DND-41 (cell line): Measurements from ENCODE around the gene EXOC1.
"Not testable (repeated sequence)": the region's sequence is repeated elsewhere in the genome, so short reads cannot be mapped to it uniquely, and the experiment has no call there.

ENCODE experiments used
- ATAC-seq: fragments of 200-7000 bp; cut with Tn5 transposase; 3 replicates; pipeline ENCODE4 v1.9.1; 2021; ENCODE audit warnings: low read depth; ENCODE audit not compliant: insufficient read depth
- DNase-seq: peaks from one replicate; pipeline ENCODE4 v3.0.0-alpha.2; 2020
- H2AFZ ChIP-seq: 2 replicates; pipeline ENCODE4 v1.6.0; 2012; ENCODE audit warnings: low read depth, low read length
- H3K27ac ChIP-seq: 2 replicates; pipeline ENCODE4 v1.5.1; 2012; ENCODE audit warnings: low read length, inconsistent platforms
- H3K27me3 ChIP-seq: fragments of 200-600 bp; sonication (generic); 2 replicates; pipeline ENCODE4 v1.6.0; 2012; ENCODE audit warnings: low read length, mild to moderate bottlenecking, inconsistent platforms; ENCODE audit not compliant: insufficient read depth, poor library complexity
- H3K36me3 ChIP-seq: 2 replicates; pipeline ENCODE4 v1.5.1; 2012; ENCODE audit warnings: low read length, inconsistent platforms; ENCODE audit not compliant: insufficient read depth
- H3K4me1 ChIP-seq: 2 replicates; pipeline ENCODE4 v1.5.1; 2012; ENCODE audit warnings: mild to moderate bottlenecking, low read length; ENCODE audit not compliant: insufficient read depth
- H3K4me2 ChIP-seq: 2 replicates; pipeline ENCODE4 v1.6.0; 2012; ENCODE audit warnings: mild to moderate bottlenecking, moderate library complexity, low read length, inconsistent platforms; ENCODE audit not compliant: insufficient read depth
- H3K4me3 ChIP-seq, 2 experiments: fragments of 200-600 bp in 1 of 2; shearing (Covaris generic) in 1 of 2; 2 replicates each; pipeline ENCODE4 v1.5.1; 2012 to 2016; ENCODE audit warnings: inconsistent platforms in 2 of 2, low read length in 2 of 2, mild to moderate bottlenecking in 2 of 2, low read depth in 1 of 2, moderate library complexity in 1 of 2
- H3K79me2 ChIP-seq: 2 replicates; pipeline ENCODE4 v1.6.0; 2012; ENCODE audit warnings: low read length, inconsistent platforms; ENCODE audit not compliant: insufficient read depth
- H3K9ac ChIP-seq: 2 replicates; pipeline ENCODE4 v1.6.0; 2012; ENCODE audit warnings: low read depth, mild to moderate bottlenecking, inconsistent platforms, low read length, moderate library complexity
- H3K9me3 ChIP-seq: 2 replicates; pipeline ENCODE4 v1.5.1; 2012; ENCODE audit warnings: low read length, moderate library complexity, mild to moderate bottlenecking, inconsistent platforms; ENCODE audit not compliant: insufficient read depth, severe bottlenecking
- H4K20me1 ChIP-seq: 2 replicates; pipeline ENCODE4 v1.6.0; 2012; ENCODE audit warnings: low read length; ENCODE audit not compliant: insufficient read depth
- EZH2 ChIP-seq: IDR thresholded peaks from 3 replicates; pipeline ENCODE4 v1.6.1; 2012; ENCODE audit warnings: borderline replicate concordance, low read depth, mild to moderate bottlenecking, moderate library complexity, low read length, inconsistent platforms; ENCODE audit not compliant: severe bottlenecking
- TF ChIP-seq, protein P1 (sequence below): IDR thresholded peaks from 2 replicates; pipeline ENCODE4 v1.5.1; 2012; ENCODE audit warnings: borderline replicate concordance, low read length, moderate library complexity, mild to moderate bottlenecking; ENCODE audit not compliant: poor library complexity, severe bottlenecking; ENCODE audit errors: extremely low read depth

Gene EXOC1

GRCh38 chr4:55931833-55932232 is 78.4 kb downstream of the EXOC1 start:
- ATAC-seq (no peak), DNase-seq (no peak)
- no peaks in the 10 kb centered on the region for H4K20me1 ChIP-seq
- TF ChIP-seq EZH2, result no peak
- TF ChIP-seq, protein P1, sequence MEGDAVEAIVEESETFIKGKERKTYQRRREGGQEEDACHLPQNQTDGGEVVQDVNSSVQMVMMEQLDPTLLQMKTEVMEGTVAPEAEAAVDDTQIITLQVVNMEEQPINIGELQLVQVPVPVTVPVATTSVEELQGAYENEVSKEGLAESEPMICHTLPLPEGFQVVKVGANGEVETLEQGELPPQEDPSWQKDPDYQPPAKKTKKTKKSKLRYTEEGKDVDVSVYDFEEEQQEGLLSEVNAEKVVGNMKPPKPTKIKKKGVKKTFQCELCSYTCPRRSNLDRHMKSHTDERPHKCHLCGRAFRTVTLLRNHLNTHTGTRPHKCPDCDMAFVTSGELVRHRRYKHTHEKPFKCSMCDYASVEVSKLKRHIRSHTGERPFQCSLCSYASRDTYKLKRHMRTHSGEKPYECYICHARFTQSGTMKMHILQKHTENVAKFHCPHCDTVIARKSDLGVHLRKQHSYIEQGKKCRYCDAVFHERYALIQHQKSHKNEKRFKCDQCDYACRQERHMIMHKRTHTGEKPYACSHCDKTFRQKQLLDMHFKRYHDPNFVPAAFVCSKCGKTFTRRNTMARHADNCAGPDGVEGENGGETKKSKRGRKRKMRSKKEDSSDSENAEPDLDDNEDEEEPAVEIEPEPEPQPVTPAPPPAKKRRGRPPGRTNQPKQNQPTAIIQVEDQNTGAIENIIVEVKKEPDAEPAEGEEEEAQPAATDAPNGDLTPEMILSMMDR, result no peak
- H2AFZ ChIP-seq, result no peak overlapping the region
- no peak overlapping the region for H3K4me2 ChIP-seq
- H3K27me3 ChIP-seq, result no peaks in the 10 kb centered on the region
- H3K4me1 ChIP-seq, result no peaks in the 10 kb centered on the region
- H3K79me2 ChIP-seq, result no peaks in the 10 kb centered on the region
- no peak overlapping the region for H3K9ac ChIP-seq
- H3K9me3 ChIP-seq, result no peaks in the 10 kb centered on the region
- H3K27ac ChIP-seq, result no peak overlapping the region
- H3K36me3 ChIP-seq, result no peaks in the 10 kb centered on the region
- no peak overlapping the region for H3K4me3 ChIP-seq

GRCh38 chr4:55932511-55932910 is 79.1 kb downstream of the EXOC1 start:
- Histone ChIP-seq H3K36me3 (no peaks in the 10 kb centered on the region), H3K4me1 (no peaks in the 10 kb centered on the region), H3K9me3 (no peaks in the 10 kb centered on the region), H4K20me1 (no peaks in the 10 kb centered on the region), H3K27ac (no peak overlapping the region), H3K27me3 (no peaks in the 10 kb centered on the region), H2AFZ (no peak overlapping the region), H3K4me3 (no peak overlapping the region), H3K4me2 (no peak overlapping the region), H3K79me2 (no peaks in the 10 kb centered on the region), H3K9ac (no peak overlapping the region)
- DNase-seq (no peak), ATAC-seq (no peak)
- TF ChIP-seq, protein P1, result no peak
- no peak for TF ChIP-seq EZH2

DNA sequence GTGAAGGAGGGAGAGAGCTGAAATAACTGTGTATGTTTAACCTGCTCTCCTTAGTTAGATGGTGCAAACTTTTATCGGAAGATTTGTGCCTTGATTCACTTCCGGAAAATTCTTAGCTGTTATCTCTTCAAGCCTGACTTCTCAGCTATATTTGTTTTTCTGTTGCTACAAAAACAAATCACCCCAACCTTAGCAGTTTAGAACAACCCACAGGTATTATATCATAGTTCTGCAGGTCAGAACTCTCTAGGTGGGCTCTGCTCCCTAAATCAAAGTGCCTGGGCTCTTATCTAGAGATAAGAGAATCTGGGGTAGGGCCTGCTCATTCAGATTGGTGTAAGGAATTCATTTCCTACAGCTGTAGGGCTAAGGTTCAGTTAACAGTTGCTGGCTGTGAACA is 80.2 kb downstream of the EXOC1 start:
- Histone ChIP-seq H4K20me1 (no peaks in the 10 kb centered on the region), H3K27ac (no peak overlapping the region), H3K9ac (no peak overlapping the region), H3K4me2 (no peak overlapping the region), H2AFZ (no peak overlapping the region), H3K27me3 (no peaks in the 10 kb centered on the region), H3K36me3 (no peaks in the 10 kb centered on the region), H3K79me2 (no peaks in the 10 kb centered on the region), H3K4me3 (no peak overlapping the region), H3K9me3 (no peaks in the 10 kb centered on the region), H3K4me1 (no peaks in the 10 kb centered on the region)
- TF ChIP-seq, protein P1, result no peak
- TF ChIP-seq EZH2, result no peak
- ATAC-seq, result no peak
- DNase-seq, result no peak

- not testable (repeated sequence) for H3K4me3 ChIP-seq, H3K4me2 ChIP-seq
Measured at GRCh38 chr4:55935907-55936306, 82.5 kb downstream of the EXOC1 start.

More at GRCh38 chr4:55935907-55936306, 82.5 kb downstream of the EXOC1 start:
- H3K9ac ChIP-seq, H2AFZ ChIP-seq, H4K20me1 ChIP-seq, H3K36me3 ChIP-seq, H3K9me3 ChIP-seq, ATAC-seq, H3K27ac ChIP-seq, H3K4me1 ChIP-seq, DNase-seq, H3K79me2 ChIP-seq, H3K27me3 ChIP-seq: not testable (repeated sequence)
